A549 (cell line): ENCODE results near the gene ZNF639. TPM values are rescaled to one million over a fixed set of nuclear protein-coding genes. Genes with fewer than 3 reads are reported as not detected.
A peak's percentile ranks its signal among the peaks of the same experiment; 100 is the strongest.

ENCODE experiments used
- ATAC-seq, 2 experiments: fragments of 200-7000 bp in 1 of 2; fragments of >200 bp in 1 of 2; cut with Nextera tagmentation in 1 of 2; cut with Tn5 transposase in 1 of 2; 3 replicates each; pipeline versions ENCODE4 v1.8.0 to v1.9.1; 2018 to 2020; ENCODE audit warnings: mild to moderate bottlenecking in 1 of 2, moderate library complexity in 1 of 2
- CTCF ChIA-PET: fragments of 300-600 bp; sonication (Branson Sonifier 250); formaldehyde crosslinking; extraction: SDS; loops from one replicate; lab custom pipeline; 2021; ENCODE audit warnings: antibody characterized with exemption, inconsistent platforms; lab: Yijun Ruan, JAX
- POLR2A ChIA-PET: fragments of 350-600 bp; formaldehyde crosslinking; extraction: SDS; loops from one replicate; lab custom pipeline; 2021; ENCODE audit warnings: antibody characterized with exemption, inconsistent platforms; lab: Yijun Ruan, JAX
- DNase-seq, 2 experiments: peaks; one replicate each; pipeline versions ENCODE4 v3.0.0 to v3.0.0-alpha.2; 2011 to 2016; ENCODE audit warnings: low read depth in 1 of 2, low spot score in 1 of 2
- FAIRE-seq: peaks from 2 replicates; lab custom pipeline; 2011; peaks lifted over from hg19 to GRCh38; lab: Jason Lieb, UNC
- H3K27ac ChIP-seq, 2 experiments: fragments of >200 bp; sonication (Bioruptor Twin); formaldehyde crosslinking; 3 replicates each; pipeline ENCODE4 v1.5.1; 2016 to 2017
- H3K4me1 ChIP-seq: fragments of >200 bp; sonication (Bioruptor Twin); formaldehyde crosslinking; 3 replicates; pipeline ENCODE4 v1.6.1; 2016
- H3K4me2 ChIP-seq: fragments of >200 bp; sonication (Bioruptor Twin); formaldehyde crosslinking; 3 replicates; pipeline ENCODE4 v1.6.1; 2016
- H3K4me3 ChIP-seq: fragments of >200 bp; sonication (Bioruptor Twin); formaldehyde crosslinking; 3 replicates; pipeline ENCODE4 v1.5.1; 2016
- H3K9me3 ChIP-seq: fragments of >200 bp; sonication (Bioruptor Twin); formaldehyde crosslinking; 3 replicates; pipeline ENCODE4 v1.6.1; 2016
- ATOH8 ChIP-seq: fragments of 250-450 bp; sonication (Bioruptor Pico); IDR thresholded peaks from 2 replicates; pipeline ENCODE4 v1.5.0; 2020; ENCODE audit warnings: low read depth, mild to moderate bottlenecking, moderate library complexity
- CBX8 ChIP-seq: fragments of 200-600 bp; sonication (generic); IDR thresholded peaks from 2 replicates; pipeline ENCODE4 v1.6.1; 2016
- CHD2 ChIP-seq: fragments of 150-350 bp; IDR thresholded peaks from 2 replicates; pipeline ENCODE4 v1.6.1; 2014; ENCODE audit warnings: low read length; ENCODE audit not compliant: partially characterized antibody
- EHF ChIP-seq: fragments of 250-450 bp; sonication (Bioruptor Pico); IDR thresholded peaks from 2 replicates; pipeline ENCODE4 v1.5.0; 2020; ENCODE audit warnings: mild to moderate bottlenecking
- EHMT2 ChIP-seq: fragments of 200-600 bp; sonication (generic); IDR thresholded peaks from 2 replicates; pipeline ENCODE4 v1.6.1; 2016; ENCODE audit warnings: antibody characterized with exemption, low read depth, mild to moderate bottlenecking, moderate library complexity
- EP300 ChIP-seq, 2 experiments: fragments of >200 bp; sonication (Bioruptor Twin); formaldehyde crosslinking; IDR thresholded peaks; 2 replicates in 1 of 2; 3 replicates in 1 of 2; pipeline ENCODE4 v1.6.1; 2016 to 2017
- ESRRA ChIP-seq: fragments of 150-350 bp; IDR thresholded peaks from 2 replicates; pipeline ENCODE4 v1.6.1; 2014; ENCODE audit warnings: mild to moderate bottlenecking, low read length, borderline replicate concordance
- FOXS1 ChIP-seq: fragments of 250-450 bp; sonication (Bioruptor Pico); IDR thresholded peaks from 2 replicates; pipeline ENCODE4 v1.5.0; 2020; ENCODE audit warnings: mild to moderate bottlenecking, moderate library complexity
- HMGXB4 ChIP-seq: fragments of 250-450 bp; sonication (Bioruptor Pico); IDR thresholded peaks from 2 replicates; pipeline ENCODE4 v1.5.0; 2021; ENCODE audit warnings: mild to moderate bottlenecking, moderate library complexity, borderline replicate concordance
- HOXB13 ChIP-seq: fragments of 250-450 bp; sonication (Bioruptor Pico); IDR thresholded peaks from 2 replicates; pipeline ENCODE4 v1.5.0; 2020; ENCODE audit warnings: low read depth, mild to moderate bottlenecking, moderate library complexity
- KDM1A ChIP-seq: fragments of 200-600 bp; sonication (generic); IDR thresholded peaks from 2 replicates; pipeline ENCODE4 v1.6.1; 2016; ENCODE audit warnings: low read depth, mild to moderate bottlenecking
- KDM5A ChIP-seq: fragments of 200-600 bp; sonication (generic); IDR thresholded peaks from 2 replicates; pipeline ENCODE4 v1.6.1; 2016; ENCODE audit warnings: antibody characterized with exemption, mild to moderate bottlenecking
- MAFK ChIP-seq: fragments of 450-650 bp; IDR thresholded peaks from 2 replicates; pipeline ENCODE4 v1.6.1; 2014; ENCODE audit not compliant: partially characterized antibody
- MYC ChIP-seq: IDR thresholded peaks from 2 replicates; pipeline ENCODE4 v1.6.1; 2012; ENCODE audit warnings: mild to moderate bottlenecking, inconsistent platforms, low read length, improper control_type of control experiment, borderline replicate concordance
- NR3C1 ChIP-seq: fragments of >200 bp; sonication (Bioruptor Twin); formaldehyde crosslinking; IDR thresholded peaks from 3 replicates; pipeline ENCODE4 v1.6.1; 2017
- PBX3 ChIP-seq: IDR thresholded peaks from 2 replicates; pipeline ENCODE4 v1.6.1; 2012
- REST ChIP-seq: fragments of 200-600 bp; sonication (generic); IDR thresholded peaks from 2 replicates; pipeline ENCODE4 v1.6.1; 2016; ENCODE audit warnings: antibody characterized with exemption, mild to moderate bottlenecking, moderate library complexity
- SREBF2 ChIP-seq: fragments of 450-650 bp; IDR thresholded peaks from 2 replicates; pipeline ENCODE4 v1.6.1; 2014; ENCODE audit warnings: mild to moderate bottlenecking, moderate library complexity
- USF2 ChIP-seq: fragments of 450-650 bp; IDR thresholded peaks from 2 replicates; pipeline ENCODE4 v1.6.1; 2014; ENCODE audit warnings: antibody characterized with exemption
- ZFP36 ChIP-seq: fragments of 450-650 bp; IDR thresholded peaks from 2 replicates; pipeline ENCODE4 v1.6.1; 2014; ENCODE audit warnings: borderline replicate concordance; ENCODE audit not compliant: partially characterized antibody
- ZSCAN20 ChIP-seq: fragments of 250-450 bp; sonication (Bioruptor Pico); IDR thresholded peaks from 2 replicates; pipeline ENCODE4 v1.8.0; 2022; ENCODE audit warnings: mild to moderate bottlenecking, moderate library complexity
- WGBS: methylation state at CpG from one replicate; pipeline ENCODE4 v1.1.6; 2017; ENCODE audit errors: missing lambda C conversion rate; 5-methylcytosine and 5-hydroxymethylcytosine counted together
- polyA plus RNA-seq, 4 experiments: library from polyadenylated mRNA; depleted of rRNA in 3 of 4; stranded (reverse); fragments of >200 nt; fragmentation: RNase III in 1 of 4; extraction: RNeasy Plus Mini Kit Qiagen cat#74134 plus additional on column Dnase treatment in 1 of 4; gene quantifications; 2 replicates in 3 of 4; 3 replicates in 1 of 4; pipeline ENCODE4 v1.2.3, GENCODE V29; 2011 to 2017

Gene ZNF639
- polyA plus RNA-seq, 2 of the 4 experiments (the other 2 are of a cell fraction): 18.9 to 19.0 TPM

GRCh38 chr3:179288845-179289244 is 34.0 kb upstream of the ZNF639 start:
- CTCF ChIA-PET: interaction anchor here (0.7 to 0.8 kb wide), 2 partner anchors 9 to 19 kb away, joined by 3 read pairs; no protein-coding TSS in a partner anchor
- FAIRE-seq: no peak
- Histone ChIP-seq H3K27ac (no peak overlapping the region), H3K4me2 (no peak overlapping the region), H3K4me1 (no peaks in the 10 kb centered on the region), H3K9me3 (no peaks in the 10 kb centered on the region), H3K4me3 (no peak overlapping the region)
- no peak for DNase-seq
- TF ChIP-seq MAFK (peak; percentile 83), FOXS1 (CRISPR knock-in tag) (no peak)
- POLR2A ChIA-PET: no interaction called here
- 56% methylated on average over 4 of the region's 4 CpGs for WGBS
- ATAC-seq: no peak

GRCh38 chr3:179289295-179289694 is 33.5 kb upstream of the ZNF639 start:
- DNase-seq (no peak), FAIRE-seq (no peak), ATAC-seq (no peak)
- ChIA-PET POLR2A (no interaction called here), CTCF (interaction anchor here (0.7 kb wide), 1 partner anchor 10 kb away, joined by 3 read pairs; no protein-coding TSS in a partner anchor)
- TF ChIP-seq KDM1A (no peak), NR3C1 (no peak), KDM5A (no peak), HOXB13 (CRISPR knock-in tag) (no peak), EHF (CRISPR knock-in tag) (no peak), HMGXB4 (CRISPR knock-in tag) (no peak), CBX8 (no peak)
- no peaks in the 10 kb centered on the region for H3K4me1 ChIP-seq
- no peak overlapping the region for H3K27ac ChIP-seq
- no peaks in the 10 kb centered on the region for H3K9me3 ChIP-seq
- WGBS: 70% methylated on average over 3 of the region's 3 CpGs
- H3K4me2 ChIP-seq: no peak overlapping the region
- no peak overlapping the region for H3K4me3 ChIP-seq

GRCh38 chr3:179292450-179292849 is 30.4 kb upstream of the ZNF639 start:
- Histone ChIP-seq H3K4me3 (no peak overlapping the region), H3K4me2 (no peak overlapping the region), H3K4me1 (no peaks in the 10 kb centered on the region), H3K27ac (no peak overlapping the region), H3K9me3 (no peaks in the 10 kb centered on the region)
- ATAC-seq: no peak
- TF ChIP-seq EP300 (IDR thresholded peaks at IDR 0.05) (no peak), CHD2 (no peak), USF2 (no peak), MYC (no peak), HMGXB4 (CRISPR knock-in tag) (no peak), KDM1A (no peak), EHMT2 (no peak), REST (no peak), ZSCAN20 (CRISPR knock-in tag) (no peak), SREBF2 (no peak), PBX3 (no peak), ESRRA (no peak), ATOH8 (CRISPR knock-in tag) (no peak), EHF (CRISPR knock-in tag) (no peak), ZFP36 (no peak)
- CTCF ChIA-PET: no interaction called here
- POLR2A ChIA-PET: no interaction called here
- no peak for DNase-seq
- WGBS: 77% methylated on average over 2 of the region's 2 CpGs
- FAIRE-seq: no peak
